Mucosa of stomach (tissue), 1 donor: ENCODE results near the gene YIPF4.

Experiments used
- H3K27me3 ChIP-seq: one replicate; pipeline ENCODE4 v1.7.0; 2013; ENCODE audit warnings: mild to moderate bottlenecking, low read length; ENCODE audit not compliant: control insufficient read depth, insufficient read depth
- H3K36me3 ChIP-seq: one replicate; pipeline ENCODE4 v1.7.0; 2013; ENCODE audit warnings: low read length; ENCODE audit not compliant: control insufficient read depth, insufficient read depth
- H3K4me1 ChIP-seq: one replicate; pipeline ENCODE4 v1.7.0; 2013; ENCODE audit warnings: mild to moderate bottlenecking, low read length; ENCODE audit not compliant: control insufficient read depth, insufficient read depth
- H3K4me3 ChIP-seq: one replicate; pipeline ENCODE4 v1.7.0; 2013; ENCODE audit warnings: low read length
- H3K9ac ChIP-seq: one replicate; pipeline ENCODE4 v1.7.0; 2013; ENCODE audit warnings: mild to moderate bottlenecking, low read length, moderate library complexity
- H3K9me3 ChIP-seq: one replicate; pipeline ENCODE4 v1.7.0; 2013; ENCODE audit warnings: mild to moderate bottlenecking, low read length, moderate library complexity; ENCODE audit not compliant: control insufficient read depth
- donor health status: Pancreatic carcinoma.

YIPF4 gene

DNA sequence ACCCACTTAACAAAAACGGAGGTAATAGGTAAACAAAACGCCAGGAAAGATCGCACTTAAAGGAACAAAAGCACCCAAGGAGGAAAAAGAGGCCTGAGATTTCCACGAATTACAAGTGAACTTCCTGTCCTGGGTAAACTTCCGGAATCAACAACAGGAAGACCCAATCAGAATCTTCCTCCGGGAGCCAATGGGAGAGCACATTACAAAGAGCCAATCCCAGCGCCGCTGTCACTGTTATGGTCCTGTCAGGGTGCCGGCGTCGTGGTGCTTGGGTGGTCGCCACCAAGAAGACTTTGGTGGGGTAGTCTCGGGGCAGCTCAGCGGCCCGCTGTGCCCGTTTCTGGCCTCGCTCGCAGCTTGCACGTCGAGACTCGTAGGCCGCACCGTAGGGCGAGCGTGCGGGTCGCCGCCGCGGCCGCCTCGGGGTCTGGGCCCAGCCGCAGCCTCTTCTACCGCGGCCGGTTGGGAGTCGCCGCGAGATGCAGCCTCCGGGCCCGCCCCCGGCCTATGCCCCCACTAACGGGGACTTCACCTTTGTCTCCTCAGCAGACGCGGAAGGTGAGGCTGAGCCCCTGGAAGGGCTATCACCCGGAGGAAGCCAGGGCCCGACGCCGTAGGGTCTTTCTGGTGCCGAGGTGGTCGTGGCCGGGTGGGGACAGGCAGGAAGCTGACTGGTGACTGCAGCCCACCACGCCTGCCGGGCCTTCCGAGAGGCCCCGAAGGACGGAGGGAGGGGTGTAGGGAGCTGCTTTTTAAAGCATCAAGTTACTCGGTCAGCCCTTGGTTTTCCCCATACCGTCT, at the start of gene YIPF4:
Gene YIPF4 (plus strand): TSS at position 231 of the 804 bp plus-strand sequence. CDS start 252 bp downstream, at position 483.
- no peaks in the 10 kb centered on the region for H3K27me3 ChIP-seq
- H3K9ac ChIP-seq = peak within 1 kb of the TSS; percentile 86
- no peaks in the 10 kb centered on the region for H3K9me3 ChIP-seq
- peak within 1 kb of the TSS; percentile 80 for H3K4me3 ChIP-seq
- H3K4me1 ChIP-seq = peaks cover 6% of the 10 kb centered on the region
- no peaks in the 10 kb centered on the region for H3K36me3 ChIP-seq

- H3K4me3 ChIP-seq = no peak overlapping the region
- no peak overlapping the region for H3K9ac ChIP-seq
- H3K36me3 ChIP-seq = no peaks in the 10 kb centered on the region
- no peaks in the 10 kb centered on the region for H3K9me3 ChIP-seq
- peaks cover 10% of the 10 kb centered on the region for H3K4me1 ChIP-seq
- no peaks in the 10 kb centered on the region for H3K27me3 ChIP-seq
Observed at GRCh38 chr2:32228181-32228580, 49.5 kb upstream of the YIPF4 start.

DNA sequence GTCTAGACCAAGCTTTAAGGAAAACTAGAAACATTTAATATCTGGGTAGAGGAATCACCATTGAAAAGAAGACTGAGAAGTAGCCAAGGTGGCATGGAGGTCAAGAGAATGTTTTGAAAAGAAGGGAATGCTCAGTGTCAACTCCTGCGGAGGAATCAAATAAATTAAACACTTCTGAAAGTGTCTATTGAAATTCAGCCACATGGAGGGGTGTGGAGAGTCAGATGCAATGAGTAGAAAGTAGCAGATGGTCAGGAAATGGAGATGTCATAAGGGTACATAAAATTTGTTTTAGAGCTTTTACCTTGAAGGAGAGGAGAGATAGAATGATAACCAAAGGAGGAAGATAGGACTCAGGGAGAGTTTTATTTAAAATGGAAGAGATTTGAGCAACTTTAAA, 48.1 kb upstream of the YIPF4 start:
- Histone ChIP-seq H3K36me3 (no peaks in the 10 kb centered on the region), H3K4me1 (peaks cover 10% of the 10 kb centered on the region), H3K4me3 (no peak overlapping the region), H3K27me3 (no peaks in the 10 kb centered on the region), H3K9ac (no peak overlapping the region), H3K9me3 (no peaks in the 10 kb centered on the region)

DNA sequence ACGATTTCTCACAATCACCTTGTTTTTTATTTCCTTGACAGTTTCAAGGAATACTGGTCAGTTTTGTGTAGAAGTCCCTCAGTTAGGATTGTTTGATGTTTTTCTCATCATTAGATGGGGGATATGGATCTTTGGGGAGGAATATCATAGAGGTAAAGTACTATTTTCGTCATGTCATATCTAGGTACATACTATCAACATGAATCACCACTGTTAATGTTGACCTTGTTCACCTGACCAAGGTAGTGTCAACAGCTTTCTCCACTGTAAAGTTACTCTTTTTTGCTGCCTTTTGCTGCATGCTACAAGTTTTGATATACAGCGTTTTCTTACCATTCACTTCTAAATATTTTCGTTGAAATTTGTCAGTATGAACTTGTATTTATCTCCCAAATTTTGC, 45.7 kb upstream of the YIPF4 start:
- H3K27me3 ChIP-seq = no peaks in the 10 kb centered on the region

GRCh38 chr2:32235315-32235714, 42.4 kb upstream of the YIPF4 start:
- Histone ChIP-seq H3K9ac (no peak overlapping the region), H3K4me1 (no peaks in the 10 kb centered on the region), H3K4me3 (no peak overlapping the region), H3K27me3 (no peaks in the 10 kb centered on the region), H3K36me3 (no peaks in the 10 kb centered on the region), H3K9me3 (no peaks in the 10 kb centered on the region)

More for the DNA sequence above, 45.7 kb upstream of the YIPF4 start:
- H3K9ac ChIP-seq = no peak overlapping the region
- H3K4me3 ChIP-seq = no peak overlapping the region
- peaks cover 10% of the 10 kb centered on the region for H3K4me1 ChIP-seq
- H3K36me3 ChIP-seq = no peaks in the 10 kb centered on the region
- H3K9me3 ChIP-seq = no peaks in the 10 kb centered on the region

DNA sequence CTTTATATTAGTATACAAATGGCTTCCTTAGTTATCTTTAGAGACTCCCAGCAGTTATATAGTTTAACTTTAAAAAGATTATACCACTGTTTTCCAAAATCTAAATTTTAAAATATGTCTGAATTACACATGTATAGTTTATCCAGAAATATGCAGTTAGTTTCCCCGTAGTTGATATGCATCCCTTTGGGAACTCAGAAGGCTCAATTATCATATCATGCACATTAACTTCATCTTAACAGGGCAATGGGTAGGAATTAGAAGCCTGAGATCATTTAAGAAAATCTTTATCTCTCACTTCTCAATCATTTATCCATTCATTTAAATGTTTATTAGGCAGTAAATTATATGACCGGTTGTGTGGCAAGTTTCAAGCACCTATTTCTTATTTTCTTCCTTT, 40.2 kb upstream of the YIPF4 start:
- Histone ChIP-seq H3K9me3 (no peaks in the 10 kb centered on the region), H3K27me3 (no peaks in the 10 kb centered on the region), H3K4me3 (no peak overlapping the region), H3K9ac (no peak overlapping the region), H3K4me1 (no peaks in the 10 kb centered on the region), H3K36me3 (no peaks in the 10 kb centered on the region)

DNA sequence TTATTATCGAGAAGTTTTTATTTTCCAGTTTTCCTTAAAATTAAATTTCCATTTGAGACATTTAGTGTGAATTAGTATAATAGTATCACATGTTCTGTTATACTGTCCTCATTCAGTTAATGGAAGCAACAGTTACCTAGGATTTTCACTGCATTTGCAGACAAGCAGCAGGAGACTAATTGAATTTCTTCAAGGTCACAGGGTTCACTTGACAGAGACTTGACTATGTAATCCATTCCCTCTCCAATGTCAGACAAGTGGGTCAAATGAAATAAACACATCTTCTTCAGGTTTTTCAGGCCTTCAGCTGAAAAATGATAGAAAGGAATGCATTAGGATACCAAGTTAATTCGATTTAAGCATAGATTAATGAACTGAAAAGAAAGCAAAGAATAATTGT, 39.7 kb upstream of the YIPF4 start:
- no peak overlapping the region for H3K9ac ChIP-seq
- no peak overlapping the region for H3K4me3 ChIP-seq
- no peaks in the 10 kb centered on the region for H3K36me3 ChIP-seq
- no peaks in the 10 kb centered on the region for H3K9me3 ChIP-seq
- H3K4me1 ChIP-seq = no peaks in the 10 kb centered on the region
- H3K27me3 ChIP-seq = no peaks in the 10 kb centered on the region

- no peak overlapping the region for H3K9ac ChIP-seq
- no peaks in the 10 kb centered on the region for H3K36me3 ChIP-seq
- peaks cover 5% of the 10 kb centered on the region for H3K4me1 ChIP-seq
- no peaks in the 10 kb centered on the region for H3K9me3 ChIP-seq
- H3K27me3 ChIP-seq = no peaks in the 10 kb centered on the region
- H3K4me3 ChIP-seq = no peak overlapping the region
Observed at GRCh38 chr2:32242331-32242730, 35.4 kb upstream of the YIPF4 start.

- Histone ChIP-seq H3K27me3 (no peaks in the 10 kb centered on the region), H3K4me3 (no peak overlapping the region), H3K4me1 (peaks cover 5% of the 10 kb centered on the region), H3K9me3 (no peaks in the 10 kb centered on the region), H3K36me3 (no peaks in the 10 kb centered on the region), H3K9ac (no peak overlapping the region)
Observed at GRCh38 chr2:32246911-32247310, 30.8 kb upstream of the YIPF4 start.

GRCh38 chr2:32248299-32248698, 29.4 kb upstream of the YIPF4 start:
- Histone ChIP-seq H3K4me3 (no peak overlapping the region), H3K27me3 (no peaks in the 10 kb centered on the region), H3K9ac (no peak overlapping the region), H3K9me3 (no peaks in the 10 kb centered on the region), H3K36me3 (no peaks in the 10 kb centered on the region), H3K4me1 (peaks cover 5% of the 10 kb centered on the region)

- Histone ChIP-seq H3K36me3 (no peaks in the 10 kb centered on the region), H3K27me3 (no peaks in the 10 kb centered on the region), H3K9ac (no peak overlapping the region), H3K9me3 (no peaks in the 10 kb centered on the region), H3K4me3 (no peak overlapping the region), H3K4me1 (peaks cover 5% of the 10 kb centered on the region)
Observed at GRCh38 chr2:32249731-32250236, 27.9 kb upstream of the YIPF4 start.

- Histone ChIP-seq H3K9ac (no peak overlapping the region), H3K4me1 (peaks cover 5% of the 10 kb centered on the region), H3K36me3 (no peaks in the 10 kb centered on the region), H3K4me3 (no peak overlapping the region), H3K27me3 (no peaks in the 10 kb centered on the region), H3K9me3 (no peaks in the 10 kb centered on the region)
Observed at GRCh38 chr2:32250290-32250689, 27.4 kb upstream of the YIPF4 start.
